PC-9 (cell line): ENCODE results near the gene DHX58.

ENCODE experiments used
- CTCF ChIP-seq: fragments of 200-600 bp; sonication (generic); conservative IDR thresholded peaks from 2 replicates; pipeline ENCODE4 v1.6.1; 2017; ENCODE audit warnings: mixed run types, antibody characterized with exemption, mild to moderate bottlenecking, moderate library complexity
- EZH2 ChIP-seq: fragments of 200-600 bp; sonication (generic); IDR thresholded peaks from 2 replicates; pipeline ENCODE4 v1.8.0; 2017; ENCODE audit warnings: antibody characterized with exemption, low read depth

- TF ChIP-seq CTCF, result no peak
- TF ChIP-seq EZH2, result no peak
Measured at GRCh38 chr17:42071810-42072209, 40.7 kb downstream of the DHX58 start.
